Measurements from ENCODE around the gene GSG1.

DNA sequence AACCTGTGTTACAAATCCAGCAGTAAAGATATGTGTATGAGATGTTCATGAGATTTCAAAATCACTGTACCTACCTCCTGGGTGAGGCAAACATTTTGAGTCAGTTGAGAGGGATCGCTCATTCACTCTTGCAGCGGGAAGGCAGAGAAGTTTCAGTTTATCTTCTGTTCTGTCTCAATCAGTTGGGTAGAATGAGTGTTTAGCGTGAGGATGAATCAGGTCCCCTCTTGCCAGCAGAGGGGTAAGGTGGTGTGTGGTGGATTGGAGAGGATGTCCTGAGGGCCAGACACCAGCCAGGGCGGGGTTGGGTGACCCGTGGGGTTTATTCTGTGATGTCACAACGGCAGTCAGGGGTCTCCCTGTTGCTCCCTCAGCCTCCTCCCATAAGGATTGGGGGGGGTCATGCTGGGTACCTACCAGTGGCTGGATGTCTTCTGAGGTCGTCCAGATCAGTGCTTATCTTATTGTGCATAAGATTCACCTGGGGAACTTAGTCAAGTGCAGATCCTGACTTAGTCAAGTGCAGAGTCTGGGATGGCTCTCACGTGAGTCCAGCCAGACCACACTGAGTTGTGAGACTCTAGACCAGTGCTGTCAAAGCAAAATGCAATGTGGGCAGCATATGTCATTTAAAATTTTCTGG is at the start of gene GSG1:
- TF ChIP-seq, protein P1, sequence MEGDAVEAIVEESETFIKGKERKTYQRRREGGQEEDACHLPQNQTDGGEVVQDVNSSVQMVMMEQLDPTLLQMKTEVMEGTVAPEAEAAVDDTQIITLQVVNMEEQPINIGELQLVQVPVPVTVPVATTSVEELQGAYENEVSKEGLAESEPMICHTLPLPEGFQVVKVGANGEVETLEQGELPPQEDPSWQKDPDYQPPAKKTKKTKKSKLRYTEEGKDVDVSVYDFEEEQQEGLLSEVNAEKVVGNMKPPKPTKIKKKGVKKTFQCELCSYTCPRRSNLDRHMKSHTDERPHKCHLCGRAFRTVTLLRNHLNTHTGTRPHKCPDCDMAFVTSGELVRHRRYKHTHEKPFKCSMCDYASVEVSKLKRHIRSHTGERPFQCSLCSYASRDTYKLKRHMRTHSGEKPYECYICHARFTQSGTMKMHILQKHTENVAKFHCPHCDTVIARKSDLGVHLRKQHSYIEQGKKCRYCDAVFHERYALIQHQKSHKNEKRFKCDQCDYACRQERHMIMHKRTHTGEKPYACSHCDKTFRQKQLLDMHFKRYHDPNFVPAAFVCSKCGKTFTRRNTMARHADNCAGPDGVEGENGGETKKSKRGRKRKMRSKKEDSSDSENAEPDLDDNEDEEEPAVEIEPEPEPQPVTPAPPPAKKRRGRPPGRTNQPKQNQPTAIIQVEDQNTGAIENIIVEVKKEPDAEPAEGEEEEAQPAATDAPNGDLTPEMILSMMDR (IDR thresholded peaks at IDR 0.05) = no peak
- TF ChIP-seq POLR2A (IDR thresholded peaks at IDR 0.05) = no peak
